CD4-positive, alpha-beta T cell (primary cell): Measurements from ENCODE around the gene GLRX2. TPM values are rescaled to one million over a fixed set of nuclear protein-coding genes. Genes with fewer than 3 reads are reported as not detected.

Experiments used
- ATAC-seq: fragments of 200-7000 bp; cut with Tn5 transposase; one replicate; pipeline ENCODE4 v1.10.0; 2022; ENCODE audit warnings: mild to moderate bottlenecking; ENCODE audit not compliant: poor library complexity
- CTCF ChIA-PET: fragments of 350-600 bp; sonication (Branson Sonifier 250); formaldehyde crosslinking; loops from one replicate; lab custom pipeline; 2021; ENCODE audit warnings: antibody characterized with exemption, inconsistent platforms; lab: Charles Lee
- POLR2A ChIA-PET: fragments of 350-600 bp; sonication (Branson Sonifier 250); formaldehyde crosslinking; loops from one replicate; lab custom pipeline; 2021; ENCODE audit warnings: antibody characterized with exemption, inconsistent platforms; lab: Charles Lee
- DNase-seq, 14 experiments: peaks; one replicate each; pipeline ENCODE4 v3.0.0-alpha.2; 2013 to 2020; ENCODE audit warnings: mixed read lengths in 2 of 14
- H3K27ac ChIP-seq, 2 donors: one replicate each; pipeline versions ENCODE4 v1.5.1 to v1.7.0; 2013; ENCODE audit warnings: low read length in 2 of 2, low read depth in 1 of 2, mild to moderate bottlenecking in 1 of 2
- H3K27me3 ChIP-seq, 2 experiments: 1 replicate in 1 of 2; 2 replicates in 1 of 2; pipeline versions ENCODE4 v1.6.1 to v1.7.0; 2013; ENCODE audit warnings: low read length in 2 of 2, control low read depth in 1 of 2, mild to moderate bottlenecking in 1 of 2, moderate library complexity in 1 of 2; ENCODE audit not compliant: insufficient read depth in 2 of 2, control insufficient read depth in 1 of 2
- H3K36me3 ChIP-seq: one replicate; pipeline ENCODE4 v1.6.1; 2013; ENCODE audit warnings: low read length, control low read depth; ENCODE audit not compliant: insufficient read depth
- H3K4me1 ChIP-seq: one replicate; pipeline ENCODE4 v1.6.1; 2013; ENCODE audit warnings: low read length, control low read depth; ENCODE audit not compliant: insufficient read depth
- H3K4me3 ChIP-seq: one replicate; pipeline ENCODE4 v1.5.1; 2013; ENCODE audit warnings: mild to moderate bottlenecking, low read length, moderate library complexity
- H3K9me3 ChIP-seq, 2 experiments: 1 replicate in 1 of 2; 2 replicates in 1 of 2; pipeline versions ENCODE4 v1.6.1 to v1.7.0; 2013; ENCODE audit warnings: low read length in 2 of 2, mild to moderate bottlenecking in 2 of 2, control low read depth in 1 of 2, moderate library complexity in 1 of 2; ENCODE audit not compliant: control insufficient read depth in 1 of 2, insufficient read depth in 1 of 2
- H3K27ac Mint-ChIP-seq: one replicate; pipeline ENCODE4 v1.8.0; 2020; ENCODE audit warnings: mixed read lengths
- H3K27me3 Mint-ChIP-seq: one replicate; pipeline ENCODE4 v1.8.0; 2021; ENCODE audit warnings: mixed read lengths
- H3K36me3 Mint-ChIP-seq: one replicate; pipeline ENCODE4 v1.8.0; 2021; ENCODE audit warnings: low read depth, mixed read lengths
- H3K4me1 Mint-ChIP-seq: one replicate; pipeline ENCODE4 v1.8.0; 2021; ENCODE audit warnings: low read depth, mixed read lengths
- H3K4me3 Mint-ChIP-seq: one replicate; pipeline ENCODE4 v1.8.0; 2020; ENCODE audit warnings: mild to moderate bottlenecking, mixed read lengths
- H3K9me3 Mint-ChIP-seq: one replicate; pipeline ENCODE4 v1.8.0; 2020; ENCODE audit warnings: mixed read lengths
- CTCF ChIP-seq: fragments of 200-600 bp; IDR thresholded peaks from one replicate; pipeline ENCODE4 v1.8.0; 2022; ENCODE audit warnings: antibody characterized with exemption, mild to moderate bottlenecking
- intact Hi-C, 2 experiments: fragments of 100-400 bp; cut with DNase I in 1 of 2; cut with micrococcal nuclease in 1 of 2; formaldehyde crosslinking; loops; one replicate each; pipeline versions ENCODE4 v1.15.1 to v1.9.0; 2023 to 2025; cut with DNase I, micrococcal nuclease
- total RNA-seq, 174 experiments: library from RNA in 2 of 174; stranded (reverse) in 2 of 174; gene quantifications; one replicate each; pipeline ENCODE4 v1.2.3 and lab custom pipeline; 2021 to 2026

GLRX2 gene
- total RNA-seq, 2 experiments from 2014 or later: 4.3 to 5.5 TPM

- no peaks in the 10 kb centered on the region for H3K9me3 Mint-ChIP-seq
- H3K36me3 Mint-ChIP-seq: peaks cover 34% of the 10 kb centered on the region
- no peak overlapping the region for H3K4me3 Mint-ChIP-seq
- Histone ChIP-seq H3K36me3 (peaks cover 18% of the 10 kb centered on the region), H3K9me3 (no peaks in the 10 kb centered on the region), H3K27ac (no peak overlapping the region), H3K27me3 (no peaks in the 10 kb centered on the region), H3K4me3 (no peak overlapping the region), H3K4me1 (peaks cover 8% of the 10 kb centered on the region)
- peak in 5 of 14 experiments; percentile 3 to 36 (median 26) for DNase-seq
- no peaks in the 10 kb centered on the region for H3K27me3 Mint-ChIP-seq
- H3K27ac Mint-ChIP-seq: peak overlapping the region; percentile 68
- ATAC-seq: peak; percentile 41
- intact Hi-C loops: no loop called here
- TF ChIP-seq CTCF: no peak
- POLR2A ChIA-PET: interaction anchor here (0.7 to 2.9 kb wide), 2 partner anchors 12 to 33 kb away, joined by 3 to 11 read pairs; partner anchors contain the start of genes RO60 and UCHL5
- H3K4me1 Mint-ChIP-seq: peaks cover 51% of the 10 kb centered on the region
- CTCF ChIA-PET: interaction anchor here (1.1 to 2.5 kb wide), 3 partner anchors 10 to 51 kb away, joined by 3 to 14 read pairs (median 5); partner anchors contain the start of genes CDC73, RO60 and UCHL5
Measured at GRCh38 chr1:193070942-193071341, 34.3 kb downstream of the GLRX2 start.

GRCh38 chr1:193070386-193070753, 34.8 kb downstream of the GLRX2 start:
- H3K27ac Mint-ChIP-seq: peak overlapping the region; percentile 68
- intact Hi-C loops: no loop called here
- no peak for TF ChIP-seq CTCF
- no peaks in the 10 kb centered on the region for H3K9me3 Mint-ChIP-seq
- H3K4me3 Mint-ChIP-seq: peak overlapping the region; percentile 32
- ChIA-PET CTCF (interaction anchor here (1.5 to 2.5 kb wide), 2 partner anchors 12 to 52 kb away, joined by 5 to 14 read pairs; partner anchors contain the start of genes CDC73, RO60 and UCHL5), POLR2A (interaction anchor here (0.6 to 2.9 kb wide), 3 partner anchors 12 to 34 kb away, joined by 3 to 11 read pairs (median 6); partner anchors contain the start of genes GLRX2, RO60 and UCHL5)
- no peaks in the 10 kb centered on the region for H3K27me3 Mint-ChIP-seq
- Histone ChIP-seq H3K36me3 (peaks cover 18% of the 10 kb centered on the region), H3K9me3 (no peaks in the 10 kb centered on the region), H3K27ac (peak overlapping the region in 1 of 2 donors; percentile 19), H3K4me3 (no peak overlapping the region), H3K27me3 (no peaks in the 10 kb centered on the region), H3K4me1 (peaks cover 8% of the 10 kb centered on the region)
- H3K4me1 Mint-ChIP-seq: peaks cover 51% of the 10 kb centered on the region
- peak in 3 of 14 experiments; percentile 15 to 21 (median 18) for DNase-seq
- ATAC-seq: no peak
- peaks cover 28% of the 10 kb centered on the region for H3K36me3 Mint-ChIP-seq

- POLR2A ChIA-PET: interaction anchor here (0.6 to 2.9 kb wide), 3 partner anchors 11 to 35 kb away, joined by 3 to 11 read pairs (median 6); partner anchors contain the start of genes GLRX2, RO60 and UCHL5
- Mint-ChIP-seq H3K27me3 (no peaks in the 10 kb centered on the region), H3K36me3 (peaks cover 28% of the 10 kb centered on the region), H3K4me3 (peak overlapping the region; percentile 32), H3K27ac (peak overlapping the region; percentile 68), H3K9me3 (no peaks in the 10 kb centered on the region), H3K4me1 (peaks cover 56% of the 10 kb centered on the region)
- intact Hi-C loops: no loop called here
- Histone ChIP-seq H3K4me3 (no peak overlapping the region), H3K27me3 (no peaks in the 10 kb centered on the region), H3K9me3 (no peaks in the 10 kb centered on the region), H3K36me3 (peaks cover 18% of the 10 kb centered on the region), H3K27ac (peak overlapping the region in 1 of 2 donors; percentile 19), H3K4me1 (peaks cover 8% of the 10 kb centered on the region)
- ATAC-seq (peak; percentile 52), DNase-seq (peak in 3 of 14 experiments; percentile 19 to 37 (median 24))
- TF ChIP-seq CTCF: no peak
- CTCF ChIA-PET: interaction anchor here (1.5 to 2.5 kb wide), 2 partner anchors 11 to 52 kb away, joined by 5 to 14 read pairs; partner anchors contain the start of genes CDC73, RO60 and UCHL5
Measured at GRCh38 chr1:193069748-193070385, 35.3 kb downstream of the GLRX2 start.
